Stimulated activated CD8-positive, alpha-beta memory T cell treated with anti-CD3 and anti-CD28 coated beads, Interleukin-7, amount 100 ng/mL, for 48 hours (primary cell): ENCODE data around the gene CEP295NL.
"Not testable (repeated sequence)": the region's sequence is repeated elsewhere in the genome, so short reads cannot be mapped to it uniquely, and the experiment has no call there.

Source experiments
- DNase-seq, 2 donors: peaks; one replicate each; pipeline ENCODE4 v3.0.0-alpha.2; 2020; ENCODE audit warnings: low read depth in 1 of 2; ENCODE audit errors: extremely low read depth in 1 of 2

The CEP295NL gene

GRCh38 chr17:78910497-78911284 is 7.7 kb upstream of the CEP295NL start:
- DNase-seq: no peak

GRCh38 chr17:78908426-78908825 is 5.4 kb upstream of the CEP295NL start:
- DNase-seq: no peak

- DNase-seq: no peak
Measured at GRCh38 chr17:78905541-78905940, 2.5 kb upstream of the CEP295NL start.

DNA sequence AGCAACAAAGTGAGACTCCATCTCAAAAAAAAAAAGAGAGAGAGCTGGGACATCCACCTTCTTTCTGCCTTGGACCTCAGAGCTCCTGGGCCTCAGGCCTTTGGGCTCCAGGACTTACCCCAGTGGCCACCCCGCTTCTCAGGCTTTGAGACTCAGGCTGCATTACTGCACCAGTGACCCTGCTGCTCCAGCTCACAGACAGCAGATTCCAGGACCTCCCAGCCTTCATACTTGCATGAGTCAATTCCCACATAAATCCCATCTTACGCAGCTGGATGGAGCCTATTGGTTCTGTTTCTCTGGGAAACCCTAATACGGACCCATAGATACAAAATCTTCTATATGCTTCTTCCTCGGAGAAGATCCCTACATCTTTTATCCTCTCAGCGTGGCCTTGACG is 2.1 kb upstream of the CEP295NL start:
- no peak for DNase-seq

DNA sequence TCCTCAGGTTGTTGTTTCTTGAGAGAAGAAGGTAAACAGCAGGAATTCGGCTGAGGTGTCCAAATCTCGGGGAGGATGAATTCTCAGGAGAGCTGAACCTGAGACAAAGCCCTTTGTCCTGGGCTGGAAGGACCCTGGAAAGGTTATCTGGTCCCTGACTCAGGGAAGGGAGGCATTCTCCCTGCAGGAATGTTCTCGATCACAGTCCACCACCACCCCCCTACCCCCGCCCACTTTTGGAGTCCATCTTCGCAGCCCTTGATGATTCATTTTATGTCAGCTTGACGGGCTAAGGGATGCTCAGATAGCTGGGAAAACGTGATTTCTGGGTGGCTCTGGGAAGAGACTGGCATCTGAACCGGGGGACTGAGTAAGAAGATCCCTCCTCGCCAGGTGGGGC is 1.4 kb upstream of the CEP295NL start:
- no peak for DNase-seq

GRCh38 chr17:78902231-78902630 is 770 bp downstream of the CEP295NL start:
- not testable (repeated sequence) for DNase-seq

GRCh38 chr17:78901806-78902205 is 1.2 kb downstream of the CEP295NL start:
- DNase-seq: no peak

GRCh38 chr17:78900816-78901215 is 2.2 kb downstream of the CEP295NL start:
- no peak for DNase-seq

DNA sequence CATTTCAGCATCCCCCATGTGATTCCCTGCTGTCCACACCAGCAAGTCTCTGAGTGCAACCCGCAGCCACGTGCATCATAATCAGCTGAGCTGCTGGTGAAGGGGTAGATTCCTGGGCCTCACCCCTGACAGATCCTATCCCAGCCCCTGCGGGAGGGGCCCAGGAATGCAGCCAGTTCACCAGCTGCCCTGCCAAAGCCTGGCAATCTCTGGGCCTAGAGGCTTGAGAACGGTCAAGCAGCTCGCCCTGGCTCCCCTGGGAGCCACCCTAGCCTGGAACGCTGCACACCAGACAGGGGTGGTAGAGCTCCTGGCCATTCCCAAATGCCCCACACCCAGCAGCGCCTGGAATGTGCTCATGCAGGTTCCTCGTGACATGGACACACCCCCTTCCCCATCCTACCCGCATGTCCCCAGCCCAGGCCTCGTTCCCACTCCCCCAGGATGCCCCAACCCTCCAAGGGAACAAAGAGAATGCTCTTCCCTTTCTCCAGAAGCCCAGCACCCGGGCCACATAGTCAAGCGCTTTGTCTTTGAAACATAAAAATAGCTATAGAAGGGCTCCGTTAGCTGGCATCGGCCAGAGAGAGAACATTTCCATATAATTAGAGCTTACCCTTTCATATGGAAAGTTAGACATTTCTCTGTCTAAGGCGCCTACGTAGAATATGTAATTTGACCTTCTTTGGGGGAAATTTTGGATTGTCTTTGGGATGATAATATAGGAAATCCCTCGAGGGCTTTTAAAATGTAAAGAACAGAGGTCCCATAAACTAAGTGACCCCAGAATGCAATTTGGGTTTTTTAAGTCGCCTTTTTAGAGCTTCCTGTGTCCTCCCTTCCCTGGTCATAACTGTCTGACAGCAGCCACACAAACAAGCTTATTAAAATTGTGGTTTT is 3.4 kb downstream of the CEP295NL start:
- no peak for DNase-seq

GRCh38 chr17:78898947-78899346 is 4.1 kb downstream of the CEP295NL start:
- no peak for DNase-seq

- no peak for DNase-seq
Measured at GRCh38 chr17:78898075-78898836, 4.7 kb downstream of the CEP295NL start.

DNA sequence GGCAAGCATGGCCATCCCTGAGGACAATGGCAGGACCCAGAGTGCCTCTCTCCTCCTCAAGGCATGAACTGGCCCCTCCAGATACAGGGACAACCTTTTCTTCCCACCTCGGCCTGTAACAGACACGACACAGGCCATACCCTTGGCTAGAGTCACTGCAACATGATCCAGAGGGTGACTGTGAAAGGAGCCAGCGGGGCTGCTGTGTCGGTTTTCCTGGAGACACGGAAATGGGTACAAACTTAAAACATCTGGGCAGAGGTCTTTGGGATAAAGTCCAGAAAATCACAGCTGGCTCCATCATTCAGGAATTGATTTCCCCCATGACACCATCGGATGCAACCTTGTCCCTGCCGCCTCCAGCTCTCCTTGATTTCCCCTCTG is 5.3 kb downstream of the CEP295NL start:
- no peak for DNase-seq

DNA sequence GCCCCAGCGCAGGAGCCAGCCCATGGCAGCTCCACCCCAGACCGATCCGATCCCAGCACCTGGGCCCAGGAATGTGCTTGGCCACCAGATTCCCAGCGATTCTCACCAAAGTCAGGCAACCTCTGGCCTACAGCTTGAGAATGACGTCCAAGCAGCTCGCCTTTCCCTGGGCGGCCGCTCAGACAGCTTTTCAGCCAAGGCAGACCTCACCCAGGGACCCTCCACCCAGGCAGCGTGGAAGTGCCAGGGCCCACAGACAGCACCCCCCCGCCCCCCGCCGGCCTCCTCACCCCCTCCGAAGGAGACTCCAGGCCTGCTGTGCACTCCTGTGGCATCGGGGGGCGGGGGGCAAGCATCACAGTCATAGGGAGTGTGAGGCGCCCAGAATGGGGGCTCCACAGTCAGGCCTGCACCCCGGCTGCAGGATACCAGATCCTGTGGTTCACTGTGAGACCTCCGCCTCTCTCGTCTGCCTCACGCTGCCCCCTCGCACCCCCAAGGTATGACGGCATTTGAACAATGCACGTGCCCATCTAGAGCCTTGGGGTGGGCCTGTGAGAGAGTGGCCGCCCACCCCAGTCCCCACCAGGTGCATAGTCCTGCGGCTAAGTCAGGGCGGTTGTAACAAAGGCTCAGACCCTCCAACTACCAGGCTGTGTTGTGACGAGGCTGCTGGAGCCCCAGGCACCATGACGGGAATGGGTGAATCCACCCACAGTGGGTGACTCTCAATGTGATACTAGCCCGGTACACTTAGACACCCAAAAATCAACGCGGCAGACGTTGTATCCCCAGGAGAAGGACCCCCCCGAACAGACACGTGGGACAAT is 6.0 kb downstream of the CEP295NL start:
- no peak for DNase-seq

DNA sequence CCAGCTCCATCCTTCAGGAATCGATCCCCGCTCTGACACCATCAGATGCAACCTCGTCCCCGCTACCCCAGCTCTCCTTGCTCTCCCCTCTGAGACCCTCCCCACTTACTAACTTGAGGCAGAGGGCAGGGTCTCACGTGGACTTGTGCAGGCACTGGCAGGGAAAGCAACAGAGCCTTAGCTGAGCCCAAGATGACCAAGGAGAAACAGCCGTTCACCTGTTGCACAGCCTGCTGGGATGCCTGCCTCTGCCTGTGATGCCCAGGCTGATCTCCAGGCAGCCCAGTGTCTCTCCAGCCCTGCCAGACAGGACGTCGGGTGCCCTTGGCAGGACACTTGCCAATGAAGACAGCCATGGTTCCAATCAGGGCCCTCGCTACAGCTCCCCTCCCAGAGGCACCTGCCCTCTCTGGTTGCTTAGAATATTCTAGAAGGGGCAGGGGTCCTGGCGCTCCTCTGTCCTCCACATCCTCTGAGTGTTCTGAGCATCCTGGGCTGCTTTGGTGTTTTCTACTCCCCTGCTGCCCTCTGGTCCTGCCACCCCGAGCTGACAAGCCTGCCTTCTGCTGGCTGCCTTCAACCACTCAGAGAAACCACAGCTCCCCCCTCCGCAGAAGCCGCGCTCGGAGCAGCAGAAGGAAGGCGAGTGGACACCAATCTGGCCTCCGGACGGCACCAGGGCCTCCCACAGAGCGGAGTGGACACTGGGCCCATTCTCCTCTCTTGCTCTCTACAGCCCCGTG is 6.7 kb downstream of the CEP295NL start:
- DNase-seq: no peak

GRCh38 chr17:78895322-78895721 is 7.7 kb downstream of the CEP295NL start:
- no peak for DNase-seq

DNA sequence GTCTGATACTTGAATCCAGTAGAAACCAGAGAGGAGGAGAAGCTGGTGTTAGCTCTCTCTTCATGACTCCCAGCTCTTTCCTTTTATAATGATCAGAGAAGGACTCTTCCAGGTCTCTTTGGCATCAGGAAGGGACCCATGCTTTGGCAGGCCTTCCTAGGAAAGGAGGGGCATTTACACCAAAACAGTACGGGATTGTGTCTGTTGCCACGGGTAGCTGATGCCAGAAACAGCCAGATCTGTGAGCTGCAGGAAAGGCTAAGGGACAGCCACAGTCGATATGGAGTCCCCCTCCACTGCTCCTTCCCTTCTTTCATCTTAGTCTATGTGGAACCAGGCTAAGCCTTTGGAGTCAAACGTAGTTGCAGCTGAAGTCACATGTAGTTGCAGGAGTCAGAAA is 9.3 kb downstream of the CEP295NL start:
- DNase-seq: no peak

- no peak for DNase-seq
Measured at GRCh38 chr17:78892936-78893379, 10.0 kb downstream of the CEP295NL start.

DNA sequence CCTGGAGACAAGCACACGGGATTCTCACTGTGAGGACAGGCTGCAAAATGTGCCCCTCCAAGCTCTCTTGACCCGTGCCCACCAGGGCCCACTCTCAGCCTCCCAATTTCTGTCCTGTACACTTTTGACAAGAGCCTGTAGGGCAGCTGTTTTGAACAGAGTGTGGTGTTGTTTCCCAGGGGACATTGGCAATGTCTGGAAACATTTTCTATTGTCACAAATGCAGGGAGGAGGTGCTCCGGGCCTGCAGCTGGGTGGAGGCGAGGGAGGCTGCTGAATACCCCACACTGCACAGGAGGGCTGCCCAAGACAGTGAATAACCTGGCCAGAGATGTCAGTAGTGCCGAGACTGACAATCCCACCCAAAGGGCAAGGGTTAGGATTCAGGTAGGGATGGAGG is 10.5 kb downstream of the CEP295NL start:
- DNase-seq: no peak

DNA sequence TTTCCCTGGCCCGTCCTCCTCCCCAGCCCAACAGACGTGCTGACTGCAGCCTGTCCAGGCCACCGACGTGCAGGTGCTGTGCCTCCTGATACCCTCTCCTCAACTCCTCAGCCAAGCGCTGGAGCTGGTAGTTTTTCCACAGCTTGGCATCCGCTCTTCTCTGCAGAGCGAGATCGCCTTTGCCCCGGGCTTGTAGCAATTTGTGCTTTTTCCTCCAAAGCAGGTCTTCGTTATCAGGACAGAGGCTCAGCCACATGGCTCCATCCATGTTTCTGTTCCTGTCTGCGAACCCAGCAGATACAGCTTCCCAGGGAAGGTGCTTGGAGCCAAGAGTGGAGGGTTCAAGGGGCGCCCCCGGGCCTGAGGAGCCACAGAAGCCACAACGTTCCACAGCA is 10.9 kb downstream of the CEP295NL start:
- DNase-seq: no peak
